Ishikawa (cell line): ENCODE measurements around the gene CACNG7.

Experiments used
- CEBPB ChIP-seq: IDR thresholded peaks from 2 replicates; pipeline ENCODE4 v1.6.1; 2012
- CREB1 ChIP-seq: IDR thresholded peaks from 2 replicates; pipeline ENCODE4 v1.6.1; 2012; ENCODE audit warnings: low read depth
- EGR1 ChIP-seq: IDR thresholded peaks from 2 replicates; pipeline ENCODE4 v1.6.1; 2012
- EP300 ChIP-seq: IDR thresholded peaks from 2 replicates; pipeline ENCODE4 v1.6.1; 2012; ENCODE audit warnings: borderline replicate concordance
- FOXM1 ChIP-seq: IDR thresholded peaks from 2 replicates; pipeline ENCODE4 v1.6.1; 2012; ENCODE audit warnings: low read depth, borderline replicate concordance
- MAX ChIP-seq: IDR thresholded peaks from 2 replicates; pipeline ENCODE4 v1.6.1; 2012
- NFIC ChIP-seq: IDR thresholded peaks from 2 replicates; pipeline ENCODE4 v1.6.1; 2012
- RAD21 ChIP-seq: IDR thresholded peaks from 2 replicates; pipeline ENCODE4 v1.6.1; 2012; ENCODE audit warnings: low read depth
- REST ChIP-seq: IDR thresholded peaks from 2 replicates; pipeline ENCODE4 v1.6.1; 2012; ENCODE audit warnings: low read depth, mild to moderate bottlenecking
- TAF1 ChIP-seq: IDR thresholded peaks from 2 replicates; pipeline ENCODE4 v1.6.1; 2012; ENCODE audit warnings: low read depth, mild to moderate bottlenecking
- TCF12 ChIP-seq: IDR thresholded peaks from 2 replicates; pipeline ENCODE4 v1.6.1; 2012; ENCODE audit warnings: low read depth
- TEAD4 ChIP-seq: IDR thresholded peaks from 2 replicates; pipeline ENCODE4 v1.6.1; 2012
- USF1 ChIP-seq: IDR thresholded peaks from 2 replicates; pipeline ENCODE4 v1.6.1; 2012
- YY1 ChIP-seq: IDR thresholded peaks from 2 replicates; pipeline ENCODE4 v1.6.1; 2012; ENCODE audit warnings: low read depth
- ZBTB7A ChIP-seq: IDR thresholded peaks from 2 replicates; pipeline ENCODE4 v1.6.1; 2012; ENCODE audit warnings: low read depth

The CACNG7 gene

GRCh38 chr19:53908935-53909415, at the start of gene CACNG7:
CACNG7 (plus strand) TSS chr19:53909278; CDS start chr19:53912832, 3,554 bp downstream.
- TF ChIP-seq CEBPB (no peak), REST (no peak)

- TF ChIP-seq CREB1 (no peak), CEBPB (no peak), FOXM1 (no peak), RAD21 (no peak), REST (no peak), TAF1 (no peak), YY1 (no peak), TCF12 (no peak), NFIC (no peak), MAX (no peak), EP300 (no peak), EGR1 (no peak), USF1 (no peak), TEAD4 (no peak)
Observed at GRCh38 chr19:53864308-53864836, 44.7 kb upstream of the CACNG7 start.

- TF ChIP-seq YY1 (no peak), NFIC (no peak), ZBTB7A (no peak), CREB1 (no peak), RAD21 (no peak)
Observed at GRCh38 chr19:53865523-53865917, 43.6 kb upstream of the CACNG7 start.

GRCh38 chr19:53865918-53866864, 42.9 kb upstream of the CACNG7 start:
- TF ChIP-seq RAD21 (no peak), REST (no peak), TAF1 (no peak), MAX (no peak), CREB1 (no peak), EP300 (no peak), NFIC (no peak), TEAD4 (no peak), YY1 (no peak), USF1 (no peak), ZBTB7A (no peak), EGR1 (no peak), FOXM1 (no peak), TCF12 (no peak), CEBPB (no peak)
